C4-2B (cell line): ENCODE data around the gene ACAD8.

ENCODE experiments used
- H3K27ac ChIP-seq: fragments of 450-650 bp; 2 replicates; pipeline ENCODE4 v1.5.1; 2017
- ZFX ChIP-seq: fragments of 450-650 bp; IDR thresholded peaks from 2 replicates; pipeline ENCODE4 v1.6.1; 2017
- TF ChIP-seq, protein P1 (sequence below): fragments of 450-650 bp; conservative IDR thresholded peaks from 2 replicates; pipeline ENCODE4 v1.5.1; 2017; ENCODE audit warnings: mild to moderate bottlenecking

Gene ACAD8

DNA sequence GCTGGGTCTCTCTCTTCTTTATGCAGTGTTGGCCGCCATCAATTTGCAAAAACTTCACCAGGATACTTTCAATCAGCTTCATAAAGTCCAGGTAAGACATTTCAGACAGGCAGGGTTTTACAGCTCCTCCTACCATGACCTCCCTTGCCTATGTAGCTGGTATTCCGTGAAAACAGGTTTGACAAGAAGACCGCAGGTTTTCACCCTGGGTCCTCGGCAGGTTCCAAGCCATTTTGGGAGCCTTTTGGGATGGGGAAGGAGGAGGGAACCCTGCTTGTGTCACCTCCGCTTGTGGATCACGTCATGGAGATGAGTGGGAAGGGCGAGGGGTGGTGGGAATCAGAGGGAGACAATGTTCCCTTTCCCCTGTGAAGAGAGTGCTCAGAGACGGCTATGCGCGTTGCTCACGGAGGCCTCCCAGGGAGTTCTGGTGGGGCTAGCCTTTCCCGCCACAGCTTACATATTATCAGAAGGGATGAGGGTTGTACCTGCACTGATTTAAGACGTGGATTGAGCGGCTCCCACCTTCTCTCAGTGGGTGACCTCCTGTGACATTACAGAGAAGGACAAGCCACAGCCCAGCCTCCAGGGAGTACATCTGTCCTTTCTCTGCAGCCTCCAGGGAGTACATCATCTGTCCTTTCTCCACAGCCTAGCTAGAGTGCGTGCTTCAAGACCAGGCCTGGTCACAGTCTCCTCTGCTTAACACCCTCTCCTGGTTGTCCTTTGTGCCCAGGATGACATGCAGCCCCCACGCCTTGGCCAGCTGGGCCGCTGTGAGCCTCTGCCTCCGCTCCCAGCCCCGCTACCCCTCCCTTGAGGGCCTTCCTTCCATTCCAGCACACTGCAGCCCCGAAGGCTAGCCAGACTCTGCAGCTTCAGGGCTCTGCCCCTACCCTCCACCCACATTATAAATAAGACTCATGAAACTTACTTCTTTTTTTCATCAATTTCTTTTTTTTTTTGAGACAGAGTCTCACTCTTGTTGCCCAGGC is 40.0 kb downstream of the ACAD8 start:
- no peak overlapping the region for H3K27ac ChIP-seq
- TF ChIP-seq, protein P1, sequence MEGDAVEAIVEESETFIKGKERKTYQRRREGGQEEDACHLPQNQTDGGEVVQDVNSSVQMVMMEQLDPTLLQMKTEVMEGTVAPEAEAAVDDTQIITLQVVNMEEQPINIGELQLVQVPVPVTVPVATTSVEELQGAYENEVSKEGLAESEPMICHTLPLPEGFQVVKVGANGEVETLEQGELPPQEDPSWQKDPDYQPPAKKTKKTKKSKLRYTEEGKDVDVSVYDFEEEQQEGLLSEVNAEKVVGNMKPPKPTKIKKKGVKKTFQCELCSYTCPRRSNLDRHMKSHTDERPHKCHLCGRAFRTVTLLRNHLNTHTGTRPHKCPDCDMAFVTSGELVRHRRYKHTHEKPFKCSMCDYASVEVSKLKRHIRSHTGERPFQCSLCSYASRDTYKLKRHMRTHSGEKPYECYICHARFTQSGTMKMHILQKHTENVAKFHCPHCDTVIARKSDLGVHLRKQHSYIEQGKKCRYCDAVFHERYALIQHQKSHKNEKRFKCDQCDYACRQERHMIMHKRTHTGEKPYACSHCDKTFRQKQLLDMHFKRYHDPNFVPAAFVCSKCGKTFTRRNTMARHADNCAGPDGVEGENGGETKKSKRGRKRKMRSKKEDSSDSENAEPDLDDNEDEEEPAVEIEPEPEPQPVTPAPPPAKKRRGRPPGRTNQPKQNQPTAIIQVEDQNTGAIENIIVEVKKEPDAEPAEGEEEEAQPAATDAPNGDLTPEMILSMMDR = no peak
- no peak for TF ChIP-seq ZFX

DNA sequence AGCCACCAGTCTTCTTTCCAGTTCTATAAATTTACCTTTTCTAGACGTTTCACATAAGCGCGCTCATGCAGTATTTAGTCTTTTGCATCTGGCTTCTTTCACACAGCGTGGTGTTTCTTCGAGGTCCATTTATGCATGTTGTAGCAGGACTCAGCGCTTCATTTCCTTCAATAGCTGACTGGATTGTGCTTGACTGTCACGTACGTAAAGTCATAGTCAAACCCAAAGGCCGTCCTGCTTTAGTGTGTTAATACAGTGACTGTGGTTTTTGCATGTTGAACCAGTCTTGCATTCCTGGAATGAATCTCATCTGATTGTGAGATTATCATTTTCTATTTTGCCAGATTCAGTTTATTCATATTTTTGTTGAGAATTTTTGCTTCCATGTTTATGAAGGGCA is 41.3 kb downstream of the ACAD8 start:
- H3K27ac ChIP-seq = no peak overlapping the region
- TF ChIP-seq, protein P1 = no peak
- no peak for TF ChIP-seq ZFX

DNA sequence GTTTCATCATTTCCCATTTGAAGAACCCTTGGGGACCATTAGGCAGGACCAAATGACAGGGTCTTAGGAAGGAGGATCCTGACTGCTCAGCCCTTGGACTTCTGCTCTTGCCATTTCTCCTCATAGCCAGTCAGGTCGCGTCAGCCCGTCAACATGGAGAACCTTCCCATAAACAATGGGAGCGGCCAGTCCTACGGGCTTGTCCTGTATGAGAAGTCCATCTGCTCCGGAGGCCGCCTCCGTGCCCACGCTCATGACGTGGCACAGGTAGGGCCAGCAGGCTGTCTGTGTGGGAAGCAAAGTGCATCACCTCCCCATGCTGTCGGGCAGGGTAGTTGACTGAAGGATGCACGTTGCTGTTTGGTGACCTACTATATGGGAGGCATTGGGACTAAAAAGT is 58.9 kb downstream of the ACAD8 start:
- no peak overlapping the region for H3K27ac ChIP-seq

DNA sequence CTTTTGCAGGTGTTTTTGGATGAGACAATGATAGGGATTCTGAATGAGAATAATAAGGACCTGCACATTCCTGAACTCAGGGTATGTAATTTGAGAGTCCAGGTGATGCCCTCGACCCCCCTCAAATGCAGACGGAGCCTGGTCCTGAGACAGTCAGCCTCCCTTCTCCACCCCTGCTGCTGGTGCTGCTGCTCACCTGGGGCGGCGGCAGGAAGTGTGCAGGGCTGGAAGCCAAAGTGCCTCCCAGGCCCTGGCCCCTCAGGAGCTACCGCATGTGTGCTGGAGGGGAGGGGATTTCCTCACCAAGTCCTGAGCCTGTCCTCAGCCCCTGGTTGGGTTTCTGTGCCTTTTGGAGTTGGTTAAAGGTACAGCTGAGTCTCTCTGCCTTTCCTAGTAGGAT is 59.4 kb downstream of the ACAD8 start:
- TF ChIP-seq, protein P1 = no peak
- no peak for TF ChIP-seq ZFX
- H3K27ac ChIP-seq = no peak overlapping the region

More for the DNA sequence above, 58.9 kb downstream of the ACAD8 start:
- TF ChIP-seq ZFX = no peak
- TF ChIP-seq, protein P1 = no peak

DNA sequence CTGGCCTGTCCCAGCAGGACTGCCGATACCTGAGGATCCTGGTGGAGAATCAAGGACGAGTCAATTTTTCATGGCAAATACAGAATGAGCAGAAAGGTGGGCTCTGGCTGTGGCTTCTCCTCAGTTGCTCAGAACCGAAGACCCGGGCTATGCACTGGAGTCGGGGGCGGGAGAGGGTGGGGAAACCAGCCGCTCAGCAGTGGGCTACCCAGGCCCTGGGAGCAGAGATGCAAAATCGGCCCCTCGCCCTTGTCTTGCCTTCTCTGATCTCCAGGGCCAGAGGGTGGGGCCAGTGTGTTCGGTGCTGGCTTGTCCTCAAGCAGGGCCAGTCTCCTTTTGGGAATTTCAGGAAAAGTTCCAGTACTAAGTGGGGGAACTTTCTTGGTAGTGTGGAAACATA is 60.0 kb downstream of the ACAD8 start:
- TF ChIP-seq, protein P1 = no peak
- TF ChIP-seq ZFX = no peak
- H3K27ac ChIP-seq = no peak overlapping the region

DNA sequence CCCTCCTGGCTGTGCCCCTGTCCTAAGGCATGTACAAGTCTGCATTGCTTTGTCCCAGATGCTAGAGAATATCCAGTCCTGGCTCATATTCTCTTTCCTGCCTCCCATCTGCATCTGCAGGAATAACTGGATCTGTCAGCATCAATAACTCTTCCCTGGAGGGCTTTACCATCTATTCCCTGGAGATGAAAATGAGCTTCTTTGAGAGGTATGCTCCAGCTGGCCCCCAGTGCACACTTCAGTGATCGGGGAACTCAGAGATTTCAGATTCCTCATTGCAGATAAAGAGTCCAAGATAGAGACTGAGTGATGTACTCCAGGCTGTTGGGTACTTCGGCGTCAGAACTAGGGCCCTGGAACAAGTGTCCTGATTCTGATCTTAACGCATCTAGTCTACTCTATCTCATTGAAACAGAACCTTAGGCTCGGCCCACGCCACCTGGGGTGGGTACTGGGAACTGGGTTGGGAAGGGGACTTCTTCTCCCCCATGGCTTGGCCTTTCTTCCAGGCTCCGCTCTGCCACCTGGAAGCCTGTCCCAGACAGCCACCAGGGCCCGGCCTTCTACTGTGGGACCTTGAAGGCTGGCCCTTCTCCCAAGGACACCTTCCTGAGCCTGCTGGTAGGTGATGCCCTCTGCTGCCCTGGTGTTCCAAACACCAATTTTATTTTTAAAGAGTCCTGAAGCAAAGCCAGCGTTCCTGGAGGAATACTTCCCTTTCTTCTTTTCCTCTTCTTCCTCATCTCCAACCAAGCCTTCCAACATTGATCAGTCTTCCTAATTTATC is 60.6 kb downstream of the ACAD8 start:
- TF ChIP-seq, protein P1 = no peak; the same call in 1 of the 2 replicates
- no peak for TF ChIP-seq ZFX
- H3K27ac ChIP-seq = no peak overlapping the region
